Natural killer cell (primary cell): Measurements from ENCODE around the gene MARCHF3. TPM values are rescaled to one million over a fixed set of nuclear protein-coding genes. Genes with fewer than 3 reads are reported as not detected.

Experiments used
- ATAC-seq, 3 donors: fragments of 150-1000 bp in 2 of 3; fragments of 200-7000 bp in 1 of 3; cut with Tn5 transposase; 1 replicate in 1 of 3; 2 replicates in 2 of 3; pipeline ENCODE4 v1.10.0; 2021; ENCODE audit warnings: mild to moderate bottlenecking in 2 of 3, moderate library complexity in 2 of 3
- DNase-seq, 2 donors: peaks; one replicate each; pipeline versions ENCODE4 v3.0.0 to v3.0.0-alpha.2; 2013 to 2021; ENCODE audit warnings: mixed read lengths in 1 of 2
- H3K27ac ChIP-seq: one replicate; pipeline ENCODE4 v1.5.1; 2013; ENCODE audit warnings: mild to moderate bottlenecking, low read length
- H3K27me3 ChIP-seq: one replicate; pipeline ENCODE4 v1.6.1; 2013; ENCODE audit warnings: low read length; ENCODE audit not compliant: control insufficient read depth, insufficient read depth
- H3K36me3 ChIP-seq: one replicate; pipeline ENCODE4 v1.6.1; 2013; ENCODE audit warnings: low read length; ENCODE audit not compliant: control insufficient read depth, insufficient read depth
- H3K4me1 ChIP-seq: one replicate; pipeline ENCODE4 v1.6.1; 2013; ENCODE audit warnings: low read length; ENCODE audit not compliant: control insufficient read depth, insufficient read depth
- H3K4me3 ChIP-seq: one replicate; pipeline ENCODE4 v1.5.1; 2013; ENCODE audit warnings: low read length
- H3K9me3 ChIP-seq: one replicate; pipeline ENCODE4 v1.6.1; 2013; ENCODE audit warnings: low read length; ENCODE audit not compliant: control insufficient read depth, insufficient read depth
- H3K27ac Mint-ChIP-seq, 2 donors: one replicate each; pipeline ENCODE4 v1.8.0; 2022; ENCODE audit warnings: mild to moderate bottlenecking in 2 of 2, mixed read lengths in 2 of 2, moderate library complexity in 1 of 2
- H3K27me3 Mint-ChIP-seq, 2 donors: one replicate each; pipeline ENCODE4 v1.8.0; 2022; ENCODE audit warnings: low read depth in 2 of 2, mixed read lengths in 2 of 2
- H3K36me3 Mint-ChIP-seq: one replicate; pipeline ENCODE4 v1.8.0; 2022; ENCODE audit warnings: mixed read lengths
- H3K4me1 Mint-ChIP-seq, 2 donors: one replicate each; pipeline ENCODE4 v1.8.0; 2022; ENCODE audit warnings: mixed read lengths in 2 of 2
- H3K4me3 Mint-ChIP-seq: one replicate; pipeline ENCODE4 v1.8.0; 2022; ENCODE audit warnings: mild to moderate bottlenecking, moderate library complexity, mixed read lengths
- H3K9me3 Mint-ChIP-seq, 2 donors: one replicate each; pipeline ENCODE4 v1.8.0; 2022; ENCODE audit warnings: mixed read lengths in 2 of 2
- CTCF ChIP-seq: fragments of 200-600 bp; IDR thresholded peaks from one replicate; pipeline ENCODE4 v1.8.0; 2022; ENCODE audit warnings: antibody characterized with exemption
- WGBS: methylation state at CpG from one replicate; pipeline ENCODE4 v1.1.7; 2013; ENCODE audit warnings: missing lambda C conversion rate; ENCODE audit not compliant: insufficient coverage; 5-methylcytosine and 5-hydroxymethylcytosine counted together
- intact Hi-C: fragments of 100-400 bp; cut with micrococcal nuclease; formaldehyde crosslinking; loops from one replicate; pipeline ENCODE4 v1.14.2; 2022
- total RNA-seq, 4 donors: library from RNA; stranded (reverse); fragments of 120-200 nt in 1 of 4; gene quantifications; one replicate each; pipeline versions ENCODE4 v1.2.3 to v1.2.4, GENCODE V29; 2013 to 2022

Gene MARCHF3
- total RNA-seq, 3 donors from 2014 or later (not counting 1 experiment from before 2014, with no cell fraction given), result 6.8 to 11.2 (median 8.9) TPM

- H3K9me3 Mint-ChIP-seq, result no peaks in the 10 kb centered on the region
- no peak overlapping the region for H3K4me3 Mint-ChIP-seq
- H3K27ac ChIP-seq, result no peak overlapping the region
Observed at GRCh38 chr5:126975796-126976195, 54.6 kb downstream of the MARCHF3 start.

DNA sequence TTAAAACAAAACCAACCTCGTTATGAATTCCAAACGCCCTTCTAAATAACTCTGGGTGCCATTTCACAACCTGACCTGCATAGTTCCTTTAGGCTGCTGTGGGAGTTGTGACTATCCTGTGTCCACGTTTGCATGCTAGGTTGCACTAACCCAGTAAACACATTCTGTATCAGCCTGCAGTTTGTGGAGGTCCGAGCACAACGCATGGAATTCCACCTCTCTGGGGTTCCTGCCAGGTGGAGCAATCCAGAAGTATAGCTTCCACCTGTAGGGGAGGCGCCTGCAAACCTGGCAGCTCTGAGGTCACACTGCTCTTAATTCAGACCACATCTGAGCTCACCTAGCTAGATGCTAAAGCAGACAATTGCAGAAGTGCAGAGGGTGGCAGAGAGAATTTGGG, 57.2 kb downstream of the MARCHF3 start:
- H3K9me3 ChIP-seq, result no peaks in the 10 kb centered on the region
- peaks cover 10% of the 10 kb centered on the region for H3K4me1 ChIP-seq
- peak overlapping the region; percentile 85 for H3K4me3 Mint-ChIP-seq
- H3K4me1 Mint-ChIP-seq, result peaks cover 47 to 51% of the 10 kb centered on the region in 2 donors
- 57% methylated on average over 6 of the region's 6 CpGs for WGBS
- H3K9me3 Mint-ChIP-seq, result no peaks in the 10 kb centered on the region
- no peaks in the 10 kb centered on the region for H3K36me3 ChIP-seq
- H3K27ac Mint-ChIP-seq, result peak overlapping the region; percentile 92 to 99
- DNase-seq (peak in 1 of 2 donors; percentile 21), ATAC-seq (peak in 2 of 3 donors; percentile 9 to 15)
- intact Hi-C loops, result no loop called here
- no peak for TF ChIP-seq CTCF
- H3K4me3 ChIP-seq, result no peak overlapping the region
- H3K27ac ChIP-seq, result peak overlapping the region; percentile 85
- no peaks in the 10 kb centered on the region for H3K27me3 ChIP-seq
- no peaks in the 10 kb centered on the region for H3K36me3 Mint-ChIP-seq
- H3K27me3 Mint-ChIP-seq, result no peaks in the 10 kb centered on the region

More at GRCh38 chr5:126975796-126976195, 54.6 kb downstream of the MARCHF3 start:
- ATAC-seq (no peak), DNase-seq (no peak)
- H3K4me3 ChIP-seq, result no peak overlapping the region
- no peaks in the 10 kb centered on the region for H3K27me3 Mint-ChIP-seq
- no peaks in the 10 kb centered on the region for H3K9me3 ChIP-seq
- intact Hi-C loops, result no loop called here
- peak overlapping the region; percentile 60 to 88 for H3K27ac Mint-ChIP-seq
- TF ChIP-seq CTCF, result no peak
- peaks cover 10% of the 10 kb centered on the region for H3K4me1 ChIP-seq
- no peaks in the 10 kb centered on the region for H3K36me3 ChIP-seq
- peaks cover 38 to 39% of the 10 kb centered on the region in 2 donors for H3K4me1 Mint-ChIP-seq
- H3K36me3 Mint-ChIP-seq, result no peaks in the 10 kb centered on the region
- H3K27me3 ChIP-seq, result no peaks in the 10 kb centered on the region

DNA sequence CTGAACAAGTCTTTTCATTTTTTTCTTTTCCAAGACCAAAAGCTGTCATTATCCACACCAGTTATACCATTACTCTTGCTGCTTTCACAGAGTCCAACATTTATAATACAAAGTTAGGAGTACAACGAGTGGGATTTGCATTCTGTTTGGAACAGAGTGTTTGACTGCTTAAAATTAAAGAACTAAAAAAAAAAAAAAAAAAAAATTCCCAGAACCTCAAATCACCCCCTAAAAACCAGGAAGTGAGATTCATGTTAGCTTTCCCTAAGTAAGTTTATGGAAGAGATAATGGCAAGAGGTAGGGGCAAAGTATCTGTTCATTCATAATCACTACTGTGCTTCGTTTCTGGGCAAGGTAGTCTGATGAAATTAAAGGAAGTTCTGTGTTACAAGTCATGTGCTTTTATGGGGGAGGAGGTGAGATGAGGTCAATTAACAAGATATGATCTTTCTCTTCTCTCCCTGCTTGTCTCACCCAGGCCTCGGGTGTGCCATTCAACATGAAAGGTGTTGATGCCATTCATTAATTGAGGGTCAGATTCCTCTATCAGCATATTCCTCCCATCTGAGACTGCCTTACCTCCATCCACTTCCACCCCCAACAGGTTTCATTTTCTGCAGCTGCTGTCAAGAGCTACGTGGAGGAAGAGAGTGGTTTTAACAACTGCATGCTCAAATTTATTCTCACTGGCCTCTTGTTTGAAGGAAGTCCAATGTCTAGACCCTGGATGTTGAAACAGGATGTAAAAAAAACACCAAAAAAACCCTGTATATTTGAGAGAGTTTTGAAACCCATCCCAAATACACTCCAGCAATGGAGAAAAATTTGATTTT, 58.1 kb downstream of the MARCHF3 start:
- Mint-ChIP-seq H3K27ac (peak overlapping the region; percentile 92 to 99), H3K27me3 (no peaks in the 10 kb centered on the region), H3K4me1 (peaks cover 47 to 51% of the 10 kb centered on the region in 2 donors), H3K36me3 (no peaks in the 10 kb centered on the region), H3K9me3 (no peaks in the 10 kb centered on the region), H3K4me3 (peak overlapping the region; percentile 85)
- peak overlapping the region; percentile 9 for H3K4me3 ChIP-seq
- intact Hi-C loops, result loop anchor here (1.0 kb wide), 2 partner anchors 58 to 156 kb away; partner anchors contain the start of gene MARCHF3
- no peaks in the 10 kb centered on the region for H3K9me3 ChIP-seq
- H3K36me3 ChIP-seq, result no peaks in the 10 kb centered on the region
- H3K4me1 ChIP-seq, result peaks cover 10% of the 10 kb centered on the region
- peak overlapping the region; percentile 85 for H3K27ac ChIP-seq
- ATAC-seq (peak; percentile 84 to 94 (median 93)), DNase-seq (peak; percentile 52 to 68)
- no peak for TF ChIP-seq CTCF
- WGBS, result 0% methylated on average over 2 of the region's 4 CpGs
- H3K27me3 ChIP-seq, result no peaks in the 10 kb centered on the region
